HEK293 (cell line): ENCODE measurements around the gene ARHGDIA.

Experiments used
- CTCF ChIA-PET: fragments of 350-600 bp; formaldehyde crosslinking; extraction: SDS; loops from one replicate; lab custom pipeline; 2021; ENCODE audit warnings: antibody characterized with exemption; lab: Yijun Ruan, JAX
- POLR2A ChIA-PET: fragments of 300-600 bp; formaldehyde crosslinking; extraction: SDS; loops from one replicate; lab custom pipeline; 2020; ENCODE audit warnings: antibody characterized with exemption, inconsistent platforms; lab: Yijun Ruan, JAX
- H3K27ac ChIP-seq: fragments of 200-500 bp; sonication (Bioruptor generic); 2 replicates; pipeline ENCODE4 v1.5.1; 2014; ENCODE audit warnings: low read depth, low read length, control low read depth, inconsistent platforms; ENCODE audit errors: extremely low read depth
- H3K36me3 ChIP-seq, 2 experiments: fragments of 200-500 bp in 1 of 2; sonication (Bioruptor generic) in 1 of 2; 1 replicate in 1 of 2; 2 replicates in 1 of 2; pipeline ENCODE4 v1.5.1; 2014 to 2017; ENCODE audit warnings: inconsistent platforms in 2 of 2, low read length in 2 of 2; ENCODE audit not compliant: control insufficient read depth in 2 of 2, insufficient read depth in 1 of 2
- H3K4me1 ChIP-seq: fragments of 200-500 bp; sonication (Bioruptor generic); 2 replicates; pipeline ENCODE4 v1.5.1; 2014; ENCODE audit warnings: mild to moderate bottlenecking, low read length, inconsistent platforms; ENCODE audit not compliant: control insufficient read depth, insufficient read depth
- H3K4me3 ChIP-seq: 2 replicates; pipeline ENCODE4 v1.5.1; 2011; ENCODE audit warnings: low read depth, mild to moderate bottlenecking, control low read depth, low read length, moderate library complexity
- H3K9me3 ChIP-seq: fragments of 200-500 bp; sonication (Bioruptor generic); 2 replicates; pipeline ENCODE4 v1.5.1; 2014; ENCODE audit warnings: low read depth, low read length, inconsistent platforms; ENCODE audit not compliant: control insufficient read depth, insufficient read depth
- ATF2 ChIP-seq: fragments of 450-650 bp; formaldehyde crosslinking; IDR thresholded peaks from 2 replicates; pipeline ENCODE4 v1.5.1; 2016; ENCODE audit warnings: missing biosample characterization, missing genetic modification characterization, low read depth
- FEZF1 ChIP-seq: fragments of 450-650 bp; formaldehyde crosslinking; IDR thresholded peaks from 2 replicates; pipeline ENCODE4 v1.5.1; 2016; ENCODE audit warnings: missing biosample characterization, missing genetic modification characterization
- HIC1 ChIP-seq: fragments of 450-650 bp; formaldehyde crosslinking; IDR thresholded peaks from 2 replicates; pipeline ENCODE4 v1.5.1; 2016; ENCODE audit warnings: missing biosample characterization, missing genetic modification characterization
- HOXA7 ChIP-seq: sonication (generic); formaldehyde crosslinking; IDR thresholded peaks from 2 replicates; pipeline ENCODE4 v1.8.1; 2022; ENCODE audit warnings: missing genetic modification reagents, borderline replicate concordance
- KLF10 ChIP-seq: fragments of 450-650 bp; IDR thresholded peaks from 2 replicates; pipeline ENCODE4 v1.5.1; 2018; ENCODE audit warnings: missing biosample characterization, mild to moderate bottlenecking, missing genetic modification characterization
- SCRT2 ChIP-seq: fragments of 450-650 bp; formaldehyde crosslinking; IDR thresholded peaks from 2 replicates; pipeline ENCODE4 v1.5.1; 2016; ENCODE audit warnings: missing biosample characterization, missing genetic modification characterization
- TRIM28 ChIP-seq: IDR thresholded peaks from 2 replicates; pipeline ENCODE4 v1.6.1; 2011; ENCODE audit warnings: low read length, control low read depth, borderline replicate concordance
- ZBTB44 ChIP-seq: fragments of 450-650 bp; IDR thresholded peaks from 2 replicates; pipeline ENCODE4 v1.5.1; 2018; ENCODE audit warnings: missing biosample characterization, mild to moderate bottlenecking, missing genetic modification characterization
- ZIC2 ChIP-seq: fragments of 450-650 bp; formaldehyde crosslinking; IDR thresholded peaks from 2 replicates; pipeline ENCODE4 v1.5.1; 2016; ENCODE audit warnings: missing biosample characterization, missing genetic modification characterization
- ZNF157 ChIP-seq: fragments of 450-650 bp; formaldehyde crosslinking; IDR thresholded peaks from 2 replicates; pipeline ENCODE4 v1.5.1; 2016; ENCODE audit warnings: missing biosample characterization, missing genetic modification characterization
- ZNF639 ChIP-seq: fragments of 450-650 bp; formaldehyde crosslinking; IDR thresholded peaks from 2 replicates; pipeline ENCODE4 v1.5.1; 2016; ENCODE audit warnings: missing biosample characterization, missing genetic modification characterization
- ZNF654 ChIP-seq: fragments of 450-650 bp; formaldehyde crosslinking; IDR thresholded peaks from 2 replicates; pipeline ENCODE4 v1.5.1; 2016; ENCODE audit warnings: low read depth, missing biosample characterization, missing genetic modification characterization
- TF ChIP-seq, protein P1 (sequence below): fragments of 450-650 bp; formaldehyde crosslinking; IDR thresholded peaks from 2 replicates; pipeline ENCODE4 v1.5.1; 2016; ENCODE audit warnings: missing biosample characterization, missing genetic modification characterization
- TF ChIP-seq, protein P2 (sequence below): fragments of 450-650 bp; formaldehyde crosslinking; IDR thresholded peaks from 2 replicates; pipeline ENCODE4 v1.5.1; 2016; ENCODE audit warnings: missing biosample characterization, missing genetic modification characterization
- TF ChIP-seq, protein P3 (sequence below): fragments of 450-650 bp; formaldehyde crosslinking; IDR thresholded peaks from 2 replicates; pipeline ENCODE4 v1.5.1; 2016; ENCODE audit warnings: missing biosample characterization, missing genetic modification characterization

The ARHGDIA gene

DNA sequence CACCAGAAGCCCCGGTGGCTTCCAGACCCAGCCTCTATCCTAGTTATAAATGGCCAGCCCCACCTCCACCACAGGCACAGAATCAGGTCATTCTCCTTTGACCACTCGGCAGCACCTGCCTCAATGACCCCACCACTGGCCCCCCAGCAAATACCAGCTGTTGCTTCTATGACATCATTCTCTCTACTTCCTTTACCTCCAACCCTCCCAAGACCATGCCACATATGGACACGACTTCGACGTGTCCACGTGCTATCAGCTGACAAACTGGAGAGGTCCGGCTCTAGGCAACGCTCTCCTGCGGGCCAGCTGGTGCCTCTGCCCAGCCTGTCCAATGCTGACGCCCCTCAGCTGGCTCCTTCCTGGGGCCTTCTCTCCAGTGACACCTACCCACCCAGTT lies 14.3 kb upstream of the ARHGDIA start (continued):
- TF ChIP-seq, protein P1, sequence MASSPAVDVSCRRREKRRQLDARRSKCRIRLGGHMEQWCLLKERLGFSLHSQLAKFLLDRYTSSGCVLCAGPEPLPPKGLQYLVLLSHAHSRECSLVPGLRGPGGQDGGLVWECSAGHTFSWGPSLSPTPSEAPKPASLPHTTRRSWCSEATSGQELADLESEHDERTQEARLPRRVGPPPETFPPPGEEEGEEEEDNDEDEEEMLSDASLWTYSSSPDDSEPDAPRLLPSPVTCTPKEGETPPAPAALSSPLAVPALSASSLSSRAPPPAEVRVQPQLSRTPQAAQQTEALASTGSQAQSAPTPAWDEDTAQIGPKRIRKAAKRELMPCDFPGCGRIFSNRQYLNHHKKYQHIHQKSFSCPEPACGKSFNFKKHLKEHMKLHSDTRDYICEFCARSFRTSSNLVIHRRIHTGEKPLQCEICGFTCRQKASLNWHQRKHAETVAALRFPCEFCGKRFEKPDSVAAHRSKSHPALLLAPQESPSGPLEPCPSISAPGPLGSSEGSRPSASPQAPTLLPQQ (tag by site-specific recombination) = no peak
- TF ChIP-seq FEZF1 (tag by site-specific recombination) (no peak), ZNF654 (no peak), ATF2 (tag by site-specific recombination) (peak; percentile 67; the same call in 1 of the 2 replicates), TRIM28 (no peak), ZNF157 (tag by site-specific recombination) (no peak), SCRT2 (tag by site-specific recombination) (peak; percentile 72), ZNF639 (no peak), HOXA7 (no peak), ZIC2 (no peak), KLF10 (tag by site-specific recombination) (no peak)
- TF ChIP-seq, protein P2, sequence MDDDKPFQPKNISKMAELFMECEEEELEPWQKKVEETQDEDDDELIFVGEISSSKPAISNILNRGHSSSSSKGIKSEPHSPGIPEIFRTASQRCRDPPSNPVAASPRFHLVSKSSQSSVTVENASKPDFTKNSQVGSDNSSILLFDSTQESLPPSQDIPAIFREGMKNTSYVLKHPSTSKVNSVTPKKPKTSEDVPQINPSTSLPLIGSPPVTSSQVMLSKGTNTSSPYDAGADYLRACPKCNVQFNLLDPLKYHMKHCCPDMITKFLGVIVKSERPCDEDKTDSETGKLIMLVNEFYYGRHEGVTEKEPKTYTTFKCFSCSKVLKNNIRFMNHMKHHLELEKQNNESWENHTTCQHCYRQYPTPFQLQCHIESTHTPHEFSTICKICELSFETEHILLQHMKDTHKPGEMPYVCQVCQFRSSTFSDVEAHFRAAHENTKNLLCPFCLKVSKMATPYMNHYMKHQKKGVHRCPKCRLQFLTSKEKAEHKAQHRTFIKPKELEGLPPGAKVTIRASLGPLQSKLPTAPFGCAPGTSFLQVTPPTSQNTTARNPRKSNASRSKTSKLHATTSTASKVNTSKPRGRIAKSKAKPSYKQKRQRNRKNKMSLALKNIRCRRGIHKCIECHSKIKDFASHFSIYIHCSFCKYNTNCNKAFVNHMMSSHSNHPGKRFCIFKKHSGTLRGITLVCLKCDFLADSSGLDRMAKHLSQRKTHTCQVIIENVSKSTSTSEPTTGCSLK (tag by site-specific recombination) = no peak
- TF ChIP-seq, protein P3, sequence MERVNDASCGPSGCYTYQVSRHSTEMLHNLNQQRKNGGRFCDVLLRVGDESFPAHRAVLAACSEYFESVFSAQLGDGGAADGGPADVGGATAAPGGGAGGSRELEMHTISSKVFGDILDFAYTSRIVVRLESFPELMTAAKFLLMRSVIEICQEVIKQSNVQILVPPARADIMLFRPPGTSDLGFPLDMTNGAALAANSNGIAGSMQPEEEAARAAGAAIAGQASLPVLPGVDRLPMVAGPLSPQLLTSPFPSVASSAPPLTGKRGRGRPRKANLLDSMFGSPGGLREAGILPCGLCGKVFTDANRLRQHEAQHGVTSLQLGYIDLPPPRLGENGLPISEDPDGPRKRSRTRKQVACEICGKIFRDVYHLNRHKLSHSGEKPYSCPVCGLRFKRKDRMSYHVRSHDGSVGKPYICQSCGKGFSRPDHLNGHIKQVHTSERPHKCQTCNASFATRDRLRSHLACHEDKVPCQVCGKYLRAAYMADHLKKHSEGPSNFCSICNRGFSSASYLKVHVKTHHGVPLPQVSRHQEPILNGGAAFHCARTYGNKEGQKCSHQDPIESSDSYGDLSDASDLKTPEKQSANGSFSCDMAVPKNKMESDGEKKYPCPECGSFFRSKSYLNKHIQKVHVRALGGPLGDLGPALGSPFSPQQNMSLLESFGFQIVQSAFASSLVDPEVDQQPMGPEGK (tag by site-specific recombination) = peak; percentile 45; the same call in 1 of the 2 replicates

GRCh38 chr17:81884968-81885367 lies 13.8 kb upstream of the ARHGDIA start:
- peaks cover 80 to 90% of the 10 kb centered on the region in 2 experiments for H3K36me3 ChIP-seq

More at GRCh38 chr17:81884968-81885367, 13.8 kb upstream of the ARHGDIA start:
- H3K27ac ChIP-seq = no peak overlapping the region
- TF ChIP-seq ZBTB44 (tag by site-specific recombination) (no peak), HIC1 (tag by site-specific recombination) (peak; percentile 45; the same call in 1 of the 2 replicates)
- no peak overlapping the region for H3K4me3 ChIP-seq
- H3K4me1 ChIP-seq = peaks cover 4% of the 10 kb centered on the region; the same call in 1 of the 2 replicates
- no peaks in the 10 kb centered on the region for H3K9me3 ChIP-seq
- ChIA-PET POLR2A (interaction anchor here (0.9 to 3.6 kb wide), 5 partner anchors 9 to 181 kb away, joined by 3 to 17 read pairs (median 4); partner anchors contain the start of gene MRPL12), CTCF (interaction anchor here (1.5 kb wide), 1 partner anchor 16 kb away, joined by 3 read pairs; no protein-coding TSS in a partner anchor)
